ENCODE measurements around the gene PIK3C2G.

DNA sequence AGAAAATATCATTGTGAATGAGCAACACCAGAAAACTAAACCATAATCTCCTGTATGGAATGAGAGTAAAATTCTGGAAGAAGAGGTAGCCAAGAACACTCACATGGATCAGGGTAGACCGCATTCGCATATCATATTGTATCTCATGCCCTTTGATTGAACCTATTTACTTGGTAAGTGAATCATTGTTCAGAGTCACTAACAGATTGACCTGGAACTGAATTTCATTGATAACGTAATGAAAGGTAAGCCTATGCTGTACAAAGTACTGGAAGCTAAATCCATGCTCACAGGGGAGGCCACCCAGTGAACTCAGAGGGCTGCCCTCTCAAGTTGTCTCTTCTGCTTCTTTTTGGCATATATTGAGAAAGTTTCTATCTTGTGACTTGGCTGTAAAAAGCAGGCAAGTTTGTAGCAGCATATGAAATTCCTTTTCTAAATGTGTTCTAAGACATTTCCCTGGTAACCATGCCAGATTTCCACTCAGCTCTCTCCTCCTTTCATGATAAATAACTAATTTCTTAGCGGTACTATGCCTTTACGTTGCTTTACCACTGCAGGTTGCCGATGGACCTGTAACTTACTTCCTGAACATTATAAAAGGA is 385.1 kb downstream of the PIK3C2G start:
- TF ChIP-seq, protein P1, sequence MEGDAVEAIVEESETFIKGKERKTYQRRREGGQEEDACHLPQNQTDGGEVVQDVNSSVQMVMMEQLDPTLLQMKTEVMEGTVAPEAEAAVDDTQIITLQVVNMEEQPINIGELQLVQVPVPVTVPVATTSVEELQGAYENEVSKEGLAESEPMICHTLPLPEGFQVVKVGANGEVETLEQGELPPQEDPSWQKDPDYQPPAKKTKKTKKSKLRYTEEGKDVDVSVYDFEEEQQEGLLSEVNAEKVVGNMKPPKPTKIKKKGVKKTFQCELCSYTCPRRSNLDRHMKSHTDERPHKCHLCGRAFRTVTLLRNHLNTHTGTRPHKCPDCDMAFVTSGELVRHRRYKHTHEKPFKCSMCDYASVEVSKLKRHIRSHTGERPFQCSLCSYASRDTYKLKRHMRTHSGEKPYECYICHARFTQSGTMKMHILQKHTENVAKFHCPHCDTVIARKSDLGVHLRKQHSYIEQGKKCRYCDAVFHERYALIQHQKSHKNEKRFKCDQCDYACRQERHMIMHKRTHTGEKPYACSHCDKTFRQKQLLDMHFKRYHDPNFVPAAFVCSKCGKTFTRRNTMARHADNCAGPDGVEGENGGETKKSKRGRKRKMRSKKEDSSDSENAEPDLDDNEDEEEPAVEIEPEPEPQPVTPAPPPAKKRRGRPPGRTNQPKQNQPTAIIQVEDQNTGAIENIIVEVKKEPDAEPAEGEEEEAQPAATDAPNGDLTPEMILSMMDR (IDR thresholded peaks at IDR 0.05) = no peak
- no peak for TF ChIP-seq EP300 (IDR thresholded peaks at IDR 0.05)
- TF ChIP-seq POLR2A (IDR thresholded peaks at IDR 0.05) = no peak
- TF ChIP-seq POLR2AphosphoS5 (IDR thresholded peaks at IDR 0.05) = no peak
